ENCODE data around the gene TLCD3A.
"Not testable (repeated sequence)": the region's sequence is repeated elsewhere in the genome, so short reads cannot be mapped to it uniquely, and the experiment has no call there.

Gene TLCD3A

DNA sequence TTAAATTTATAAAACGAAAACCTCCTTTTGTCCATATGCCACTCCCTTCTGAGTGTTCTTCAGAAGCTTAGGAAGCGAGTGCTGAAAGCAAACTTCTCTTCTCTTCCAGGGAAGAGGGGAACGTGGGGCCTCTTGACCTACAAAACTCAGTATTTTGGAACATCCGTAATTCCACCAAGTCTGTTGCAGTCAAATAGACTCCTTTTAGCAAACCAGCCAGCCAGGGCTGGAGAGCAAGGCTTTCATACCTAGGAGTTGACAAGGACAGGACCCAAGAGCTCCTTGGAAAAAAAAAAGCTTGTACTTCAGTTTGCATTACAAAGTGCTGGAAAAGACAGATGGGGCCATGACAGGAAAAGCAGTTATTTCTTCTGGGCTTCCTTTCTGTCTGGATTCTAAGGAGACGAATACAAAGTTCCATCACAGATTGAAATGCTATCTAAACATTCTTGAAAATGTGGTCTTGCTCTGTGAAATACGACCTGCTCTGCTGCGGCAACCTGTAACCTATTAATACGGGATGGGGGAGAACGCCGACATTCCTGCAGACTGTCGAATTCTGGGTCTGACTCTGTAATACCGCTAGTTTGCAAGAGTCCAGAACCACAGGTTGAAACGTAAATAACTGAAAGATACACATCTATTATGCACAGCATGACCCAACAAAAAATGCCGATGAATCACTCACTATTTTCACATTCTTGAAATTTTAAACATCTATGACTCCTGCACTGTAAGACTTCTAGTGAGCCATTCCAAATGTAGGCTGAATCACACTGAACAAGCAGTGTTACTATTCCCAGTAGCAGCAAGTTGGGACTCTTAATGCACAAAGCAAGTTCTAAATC is 38.4 kb upstream of the TLCD3A start:
- Histone ChIP-seq H3K79me2 (ENCODE audit: insufficient read depth, low read length) (no peaks in the 10 kb centered on the region), H3K4me2 (ENCODE audit: low read length) (no peak overlapping the region)

GRCh38 chr17:696369-696768 is 36.0 kb upstream of the TLCD3A start:
- H3F3A ChIP-seq (ENCODE audit: insufficient read depth, low read length) = no peaks in the 10 kb centered on the region
- H3K9me3 ChIP-seq (ENCODE audit: low read length) = no peaks in the 10 kb centered on the region
- no peaks in the 10 kb centered on the region for H3K9me2 ChIP-seq (ENCODE audit: low read depth, low read length)
- H3K4me1 ChIP-seq (ENCODE audit: insufficient read depth, low read length, severe bottlenecking) = no peaks in the 10 kb centered on the region
- H3K27me3 ChIP-seq (ENCODE audit: insufficient read depth, low read length) = no peaks in the 10 kb centered on the region
- no peak overlapping the region for H3K9ac ChIP-seq (ENCODE audit: low read length)
- no peaks in the 10 kb centered on the region for H4K20me1 ChIP-seq (ENCODE audit: insufficient read depth, low read length)
- H3K4me3 ChIP-seq (ENCODE audit: low read depth, low read length, poor library complexity, severe bottlenecking) = no peak overlapping the region
- H3K36me3 ChIP-seq (ENCODE audit: insufficient read depth, low read length) = peaks cover 46% of the 10 kb centered on the region
- no peak overlapping the region for H2AFZ ChIP-seq (ENCODE audit: low read length)
- no peak overlapping the region for H3K4me2 ChIP-seq (ENCODE audit: low read length)
- no peak for TF ChIP-seq EZH2 (IDR thresholded peaks at IDR 0.05; ENCODE audit: borderline replicate concordance, low read length)
- TF ChIP-seq, protein P1, sequence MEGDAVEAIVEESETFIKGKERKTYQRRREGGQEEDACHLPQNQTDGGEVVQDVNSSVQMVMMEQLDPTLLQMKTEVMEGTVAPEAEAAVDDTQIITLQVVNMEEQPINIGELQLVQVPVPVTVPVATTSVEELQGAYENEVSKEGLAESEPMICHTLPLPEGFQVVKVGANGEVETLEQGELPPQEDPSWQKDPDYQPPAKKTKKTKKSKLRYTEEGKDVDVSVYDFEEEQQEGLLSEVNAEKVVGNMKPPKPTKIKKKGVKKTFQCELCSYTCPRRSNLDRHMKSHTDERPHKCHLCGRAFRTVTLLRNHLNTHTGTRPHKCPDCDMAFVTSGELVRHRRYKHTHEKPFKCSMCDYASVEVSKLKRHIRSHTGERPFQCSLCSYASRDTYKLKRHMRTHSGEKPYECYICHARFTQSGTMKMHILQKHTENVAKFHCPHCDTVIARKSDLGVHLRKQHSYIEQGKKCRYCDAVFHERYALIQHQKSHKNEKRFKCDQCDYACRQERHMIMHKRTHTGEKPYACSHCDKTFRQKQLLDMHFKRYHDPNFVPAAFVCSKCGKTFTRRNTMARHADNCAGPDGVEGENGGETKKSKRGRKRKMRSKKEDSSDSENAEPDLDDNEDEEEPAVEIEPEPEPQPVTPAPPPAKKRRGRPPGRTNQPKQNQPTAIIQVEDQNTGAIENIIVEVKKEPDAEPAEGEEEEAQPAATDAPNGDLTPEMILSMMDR (IDR thresholded peaks at IDR 0.05; ENCODE audit: low read length) = no peak
- H3K27ac ChIP-seq (ENCODE audit: low read depth, low read length, poor library complexity, severe bottlenecking) = no peak overlapping the region
- no peaks in the 10 kb centered on the region for H3K79me2 ChIP-seq (ENCODE audit: insufficient read depth, low read length)

More for the DNA sequence above, 38.4 kb upstream of the TLCD3A start:
- Histone ChIP-seq H3K27ac (ENCODE audit: low read depth, low read length, poor library complexity, severe bottlenecking) (no peak overlapping the region), H3K9me2 (ENCODE audit: low read depth, low read length) (no peaks in the 10 kb centered on the region), H3K27me3 (ENCODE audit: insufficient read depth, low read length) (no peaks in the 10 kb centered on the region), H3K36me3 (ENCODE audit: insufficient read depth, low read length) (peaks cover 51% of the 10 kb centered on the region), H3K9me3 (ENCODE audit: low read length) (no peaks in the 10 kb centered on the region), H4K20me1 (ENCODE audit: insufficient read depth, low read length) (no peaks in the 10 kb centered on the region), H3K4me3 (ENCODE audit: low read depth, low read length, poor library complexity, severe bottlenecking) (no peak overlapping the region), H2AFZ (ENCODE audit: low read length) (no peak overlapping the region), H3K4me1 (ENCODE audit: insufficient read depth, low read length, severe bottlenecking) (no peaks in the 10 kb centered on the region), H3F3A (ENCODE audit: insufficient read depth, low read length) (no peaks in the 10 kb centered on the region), H3K9ac (ENCODE audit: low read length) (no peak overlapping the region)
- no peak for TF ChIP-seq EZH2 (IDR thresholded peaks at IDR 0.05; ENCODE audit: borderline replicate concordance, low read length)
- TF ChIP-seq, protein P1 (IDR thresholded peaks at IDR 0.05; ENCODE audit: low read length) = no peak

GRCh38 chr17:697682-698081 is 34.7 kb upstream of the TLCD3A start:
- no peaks in the 10 kb centered on the region for H3K4me1 ChIP-seq (ENCODE audit: insufficient read depth, low read length, severe bottlenecking)
- no peaks in the 10 kb centered on the region for H3K9me3 ChIP-seq (ENCODE audit: low read length)
- no peak overlapping the region for H3K27ac ChIP-seq (ENCODE audit: low read depth, low read length, poor library complexity, severe bottlenecking)
- peaks cover 43% of the 10 kb centered on the region for H3K36me3 ChIP-seq (ENCODE audit: insufficient read depth, low read length)
- H3K4me2 ChIP-seq (ENCODE audit: low read length) = no peak overlapping the region
- H3K9ac ChIP-seq (ENCODE audit: low read length) = no peak overlapping the region
- H4K20me1 ChIP-seq (ENCODE audit: insufficient read depth, low read length) = no peaks in the 10 kb centered on the region
- H3K4me3 ChIP-seq (ENCODE audit: low read depth, low read length, poor library complexity, severe bottlenecking) = no peak overlapping the region
- H2AFZ ChIP-seq (ENCODE audit: low read length) = no peak overlapping the region
- TF ChIP-seq, protein P1 (IDR thresholded peaks at IDR 0.05; ENCODE audit: low read length) = no peak
- no peak for TF ChIP-seq EZH2 (IDR thresholded peaks at IDR 0.05; ENCODE audit: borderline replicate concordance, low read length)
- H3K27me3 ChIP-seq (ENCODE audit: insufficient read depth, low read length) = no peaks in the 10 kb centered on the region
- H3K79me2 ChIP-seq (ENCODE audit: insufficient read depth, low read length) = no peaks in the 10 kb centered on the region
- no peaks in the 10 kb centered on the region for H3K9me2 ChIP-seq (ENCODE audit: low read depth, low read length)
- H3F3A ChIP-seq (ENCODE audit: insufficient read depth, low read length) = no peaks in the 10 kb centered on the region

DNA sequence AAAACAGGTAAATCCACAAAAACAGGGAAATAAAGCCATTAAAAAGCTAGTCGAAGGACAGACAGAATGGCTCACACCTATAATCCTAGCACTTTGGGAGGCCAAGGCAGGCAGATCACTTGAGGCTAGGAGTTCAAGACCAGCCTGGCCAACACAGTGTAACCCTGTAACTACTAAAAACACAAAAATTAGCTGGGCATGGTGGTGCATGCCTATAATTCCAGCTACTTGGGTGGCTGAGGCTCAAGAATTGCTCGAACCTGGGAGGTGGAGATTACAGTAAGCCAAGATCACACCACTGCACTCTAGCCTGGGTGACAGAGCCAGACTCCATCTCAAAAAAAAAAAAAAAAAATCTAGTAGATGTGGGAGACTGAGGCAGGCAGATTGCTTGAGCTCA is 34.3 kb upstream of the TLCD3A start:
- H2AFZ ChIP-seq (ENCODE audit: low read length); H3K27me3 ChIP-seq (ENCODE audit: insufficient read depth, low read length); H3K9ac ChIP-seq (ENCODE audit: low read length); H3K4me1 ChIP-seq (ENCODE audit: insufficient read depth, low read length, severe bottlenecking); H3K27ac ChIP-seq (ENCODE audit: low read depth, low read length, poor library complexity, severe bottlenecking); H3K79me2 ChIP-seq (ENCODE audit: insufficient read depth, low read length); H4K20me1 ChIP-seq (ENCODE audit: insufficient read depth, low read length); H3K9me2 ChIP-seq (ENCODE audit: low read depth, low read length); H3K4me3 ChIP-seq (ENCODE audit: low read depth, low read length, poor library complexity, severe bottlenecking); H3K9me3 ChIP-seq (ENCODE audit: low read length); H3F3A ChIP-seq (ENCODE audit: insufficient read depth, low read length); H3K4me2 ChIP-seq (ENCODE audit: low read length): not testable (repeated sequence)
- peaks cover 43% of the 10 kb centered on the region for H3K36me3 ChIP-seq (ENCODE audit: insufficient read depth, low read length)
